Neural cell (in vitro differentiated cells): ENCODE measurements around the gene KIF12. TPM values are rescaled to one million over a fixed set of nuclear protein-coding genes. Genes with fewer than 3 reads are reported as not detected.

Source experiments
- H2AFZ ChIP-seq: fragments of 200-600, 300-800 bp; sonication (generic), shearing (Covaris generic); 2 replicates; pipeline ENCODE4 v1.6.0; 2014; ENCODE audit warnings: low read depth, mild to moderate bottlenecking, antibody characterized with exemption, low read length, moderate library complexity
- H3F3A ChIP-seq: fragments of 200-600 bp; shearing (Covaris generic); 2 replicates; pipeline ENCODE4 v1.6.1; 2016; ENCODE audit warnings: mild to moderate bottlenecking, moderate library complexity, mixed read lengths, antibody characterized with exemption, low read length; ENCODE audit not compliant: insufficient read depth, poor library complexity, severe bottlenecking
- H3K27ac ChIP-seq: fragments of 200-600, 300-800 bp; sonication (generic), shearing (Covaris generic); 2 replicates; pipeline ENCODE4 v1.5.1; 2014; ENCODE audit warnings: mild to moderate bottlenecking, low read length, moderate library complexity
- H3K27me3 ChIP-seq: fragments of 300-800, 200-600 bp; sonication (generic), shearing (Covaris generic); 2 replicates; pipeline ENCODE4 v1.6.0; 2014; ENCODE audit warnings: mild to moderate bottlenecking, low read depth, low read length, moderate library complexity; ENCODE audit not compliant: insufficient read depth
- H3K36me3 ChIP-seq: fragments of 300-800, 200-600 bp; sonication (generic), shearing (Covaris generic); 2 replicates; pipeline ENCODE4 v1.5.1; 2014; ENCODE audit warnings: mild to moderate bottlenecking, antibody characterized with exemption, low read length, moderate library complexity; ENCODE audit not compliant: insufficient read depth
- H3K4me2 ChIP-seq: fragments of 300-800, 200-600 bp; sonication (generic), shearing (Covaris generic); 2 replicates; pipeline ENCODE4 v1.6.0; 2014; ENCODE audit warnings: mild to moderate bottlenecking, low read length
- H3K4me3 ChIP-seq: fragments of 300-800, 200-600 bp; sonication (generic), shearing (Covaris generic); 2 replicates; pipeline ENCODE4 v1.5.1; 2014; ENCODE audit warnings: mild to moderate bottlenecking, low read length, moderate library complexity
- H3K79me2 ChIP-seq: fragments of 200-600 bp; shearing (Covaris generic); replicated peaks from 2 replicates; pipeline ENCODE4 v1.6.0; 2014; ENCODE audit warnings: mild to moderate bottlenecking, low read length, moderate library complexity; ENCODE audit not compliant: insufficient read depth
- H3K9ac ChIP-seq: fragments of 300-800, 200-600 bp; sonication (generic), shearing (Covaris generic); 2 replicates; pipeline ENCODE4 v1.6.1; 2016; ENCODE audit warnings: mild to moderate bottlenecking, low read length, mixed read lengths
- H3K9me2 ChIP-seq: fragments of 200-600 bp; shearing (Covaris generic); 2 replicates; pipeline ENCODE4 v1.6.1; 2016; ENCODE audit warnings: mild to moderate bottlenecking, low read length, mixed read lengths; ENCODE audit not compliant: insufficient read depth
- H3K9me3 ChIP-seq: fragments of 200-600, 300-800 bp; sonication (generic), shearing (Covaris generic); 2 replicates; pipeline ENCODE4 v1.6.1; 2016; ENCODE audit warnings: mild to moderate bottlenecking, mixed run types, low read length, moderate library complexity, mixed read lengths
- H4K20me1 ChIP-seq: fragments of 200-600 bp; shearing (Covaris generic); 2 replicates; pipeline ENCODE4 v1.6.1; 2016; ENCODE audit warnings: mild to moderate bottlenecking, mixed run types; ENCODE audit not compliant: insufficient read depth
- EP300 ChIP-seq: fragments of 450-650 bp; conservative IDR thresholded peaks from 2 replicates; pipeline ENCODE4 v1.6.1; 2014; ENCODE audit warnings: antibody characterized with exemption, mild to moderate bottlenecking, moderate library complexity; ENCODE audit not compliant: poor library complexity, severe bottlenecking
- EZH2 ChIP-seq: fragments of 200-600, 300-800 bp; shearing (Covaris generic), sonication (generic); IDR thresholded peaks from 2 replicates; pipeline ENCODE4 v1.6.1; 2014; ENCODE audit warnings: antibody characterized with exemption, low read length, borderline replicate concordance, mild to moderate bottlenecking; ENCODE audit not compliant: insufficient read depth, poor library complexity, severe bottlenecking
- MXI1 ChIP-seq: fragments of 450-650 bp; conservative IDR thresholded peaks from 2 replicates; pipeline ENCODE4 v1.6.1; 2014; ENCODE audit warnings: antibody characterized with exemption, mild to moderate bottlenecking; ENCODE audit not compliant: poor library complexity, severe bottlenecking
- POLR2AphosphoS5 ChIP-seq: IDR thresholded peaks from 2 replicates; pipeline ENCODE4 v1.6.1; 2012
- RAD21 ChIP-seq: fragments of 450-650 bp; conservative IDR thresholded peaks from 2 replicates; pipeline ENCODE4 v1.6.1; 2014; ENCODE audit warnings: antibody characterized with exemption, mild to moderate bottlenecking, moderate library complexity
- REST ChIP-seq: IDR thresholded peaks from 2 replicates; pipeline ENCODE4 v1.6.1; 2012; ENCODE audit warnings: borderline replicate concordance
- SMC3 ChIP-seq: fragments of 450-650 bp; conservative IDR thresholded peaks from 2 replicates; pipeline ENCODE4 v1.6.1; 2014; ENCODE audit warnings: antibody characterized with exemption, mild to moderate bottlenecking, moderate library complexity; ENCODE audit not compliant: poor library complexity
- TAF1 ChIP-seq: IDR thresholded peaks from 2 replicates; pipeline ENCODE4 v1.6.1; 2012; ENCODE audit warnings: low read depth
- polyA plus RNA-seq: library from polyadenylated mRNA; depleted of rRNA; stranded (reverse); fragments of >200 nt; gene quantifications from 2 replicates; pipeline ENCODE4 v1.2.3, GENCODE V29; 2014
- TF ChIP-seq, protein P1 (sequence below): fragments of 450-650 bp; IDR thresholded peaks from 2 replicates; pipeline ENCODE4 v1.5.1; 2014; ENCODE audit warnings: antibody characterized with exemption, mild to moderate bottlenecking, moderate library complexity; ENCODE audit not compliant: poor library complexity, severe bottlenecking

The KIF12 gene
- polyA plus RNA-seq, 1 donor from 2014 or later: not detected

DNA sequence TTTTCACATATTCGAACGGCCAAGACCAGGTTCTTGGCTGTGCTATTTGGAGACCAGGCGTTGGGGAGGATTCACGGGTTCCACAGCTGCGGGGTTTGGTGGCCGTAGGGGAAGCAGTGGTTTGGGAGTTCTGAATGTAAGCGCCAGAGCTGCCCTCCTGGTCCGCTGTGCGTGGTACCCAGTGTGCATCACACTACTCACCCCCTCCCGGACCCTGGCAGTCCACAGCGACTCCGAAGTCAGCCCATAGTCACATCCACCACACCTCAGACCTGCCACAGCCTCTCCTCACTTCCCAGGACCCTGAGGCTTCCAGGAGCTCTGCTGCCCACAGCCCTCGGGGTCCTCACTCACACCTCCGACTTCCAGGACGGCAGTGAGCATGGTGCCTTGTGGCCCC is 47.8 kb downstream of the KIF12 start:
- no peaks in the 10 kb centered on the region for H3K27me3 ChIP-seq
- H3K36me3 ChIP-seq: peaks cover 16% of the 10 kb centered on the region
- H3K27ac ChIP-seq: no peak overlapping the region
- no peaks in the 10 kb centered on the region for H4K20me1 ChIP-seq
- no peaks in the 10 kb centered on the region for H3K9me3 ChIP-seq
- H2AFZ ChIP-seq: no peak overlapping the region
- no peak for TF ChIP-seq SMC3
- TF ChIP-seq, protein P1, sequence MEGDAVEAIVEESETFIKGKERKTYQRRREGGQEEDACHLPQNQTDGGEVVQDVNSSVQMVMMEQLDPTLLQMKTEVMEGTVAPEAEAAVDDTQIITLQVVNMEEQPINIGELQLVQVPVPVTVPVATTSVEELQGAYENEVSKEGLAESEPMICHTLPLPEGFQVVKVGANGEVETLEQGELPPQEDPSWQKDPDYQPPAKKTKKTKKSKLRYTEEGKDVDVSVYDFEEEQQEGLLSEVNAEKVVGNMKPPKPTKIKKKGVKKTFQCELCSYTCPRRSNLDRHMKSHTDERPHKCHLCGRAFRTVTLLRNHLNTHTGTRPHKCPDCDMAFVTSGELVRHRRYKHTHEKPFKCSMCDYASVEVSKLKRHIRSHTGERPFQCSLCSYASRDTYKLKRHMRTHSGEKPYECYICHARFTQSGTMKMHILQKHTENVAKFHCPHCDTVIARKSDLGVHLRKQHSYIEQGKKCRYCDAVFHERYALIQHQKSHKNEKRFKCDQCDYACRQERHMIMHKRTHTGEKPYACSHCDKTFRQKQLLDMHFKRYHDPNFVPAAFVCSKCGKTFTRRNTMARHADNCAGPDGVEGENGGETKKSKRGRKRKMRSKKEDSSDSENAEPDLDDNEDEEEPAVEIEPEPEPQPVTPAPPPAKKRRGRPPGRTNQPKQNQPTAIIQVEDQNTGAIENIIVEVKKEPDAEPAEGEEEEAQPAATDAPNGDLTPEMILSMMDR: no peak
- TF ChIP-seq EZH2: no peak
- no peak for TF ChIP-seq TAF1
- no peak for TF ChIP-seq RAD21
- no peak for TF ChIP-seq MXI1
- TF ChIP-seq EP300: no peak
- no peak for TF ChIP-seq REST
- TF ChIP-seq POLR2AphosphoS5: no peak
- no peaks in the 10 kb centered on the region for H3K9me2 ChIP-seq
- H3K79me2 ChIP-seq: no peaks in the 10 kb centered on the region
- H3K4me3 ChIP-seq: no peak overlapping the region
- no peak overlapping the region for H3K9ac ChIP-seq
- no peaks in the 10 kb centered on the region for H3F3A ChIP-seq
- no peak overlapping the region for H3K4me2 ChIP-seq

DNA sequence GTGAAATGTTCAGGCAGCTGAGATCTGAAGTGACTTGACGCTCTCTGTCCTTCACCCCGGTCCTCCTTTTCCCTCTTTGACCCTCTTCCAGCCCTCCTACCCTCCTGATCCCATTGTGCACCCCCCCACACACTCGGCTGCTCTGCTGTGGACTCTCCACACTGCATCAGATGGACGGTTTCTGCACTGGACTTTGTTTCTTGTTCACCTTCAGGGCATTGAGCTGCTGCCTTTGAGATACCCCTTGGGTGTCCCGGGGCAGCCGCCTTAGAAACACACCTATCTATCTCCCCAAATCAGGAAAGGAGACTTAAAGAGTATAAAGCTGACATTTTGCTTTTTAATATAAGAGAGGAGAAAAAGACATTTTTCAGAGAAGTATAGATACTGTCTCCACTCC is 48.4 kb downstream of the KIF12 start:
- H3K27ac ChIP-seq: no peak overlapping the region
- no peak overlapping the region for H3K4me3 ChIP-seq
- H3K27me3 ChIP-seq: no peaks in the 10 kb centered on the region
- H3K79me2 ChIP-seq: no peaks in the 10 kb centered on the region
- no peak overlapping the region for H2AFZ ChIP-seq
- no peak overlapping the region for H3K9ac ChIP-seq
- H3K9me3 ChIP-seq: no peaks in the 10 kb centered on the region
- peaks cover 16% of the 10 kb centered on the region for H3K36me3 ChIP-seq
- TF ChIP-seq REST (no peak), TAF1 (no peak)
- no peak overlapping the region for H3K4me2 ChIP-seq
- H3F3A ChIP-seq: no peaks in the 10 kb centered on the region
- no peaks in the 10 kb centered on the region for H3K9me2 ChIP-seq
- H4K20me1 ChIP-seq: no peaks in the 10 kb centered on the region
